HG03060 (cell line): ENCODE measurements around the gene TBC1D19.
"Not testable (repeated sequence)": the region's sequence is repeated elsewhere in the genome, so short reads cannot be mapped to it uniquely, and the experiment has no call there.

ENCODE experiments used
- ATAC-seq: cut with Tn5 transposase; IDR thresholded peaks from one replicate; pipeline ENCODE4 v1.9.1; 2021; ENCODE audit warnings: low read depth, moderate number of reproducible peaks; ENCODE audit not compliant: unreplicated experiment

Gene TBC1D19

DNA sequence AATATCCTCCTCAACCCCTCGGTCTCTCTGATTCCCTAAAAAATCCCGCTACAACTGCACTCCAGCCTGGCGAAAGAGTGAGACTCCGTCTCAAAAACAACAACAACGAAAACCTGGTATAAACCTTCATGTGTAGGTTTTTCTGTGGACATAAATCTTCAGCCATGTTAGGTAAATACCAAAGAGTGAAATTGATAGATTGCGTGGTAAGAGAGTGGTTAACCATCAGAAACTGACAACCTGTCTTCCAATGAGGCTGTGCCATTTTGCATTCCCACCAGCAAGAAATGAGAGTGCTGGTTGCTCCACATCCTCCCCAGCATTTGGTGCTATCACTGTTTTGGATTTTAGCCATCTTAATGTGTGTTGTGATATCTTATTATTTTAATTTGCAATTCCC lies 10.9 kb downstream of the TBC1D19 start:
- no peak for ATAC-seq

DNA sequence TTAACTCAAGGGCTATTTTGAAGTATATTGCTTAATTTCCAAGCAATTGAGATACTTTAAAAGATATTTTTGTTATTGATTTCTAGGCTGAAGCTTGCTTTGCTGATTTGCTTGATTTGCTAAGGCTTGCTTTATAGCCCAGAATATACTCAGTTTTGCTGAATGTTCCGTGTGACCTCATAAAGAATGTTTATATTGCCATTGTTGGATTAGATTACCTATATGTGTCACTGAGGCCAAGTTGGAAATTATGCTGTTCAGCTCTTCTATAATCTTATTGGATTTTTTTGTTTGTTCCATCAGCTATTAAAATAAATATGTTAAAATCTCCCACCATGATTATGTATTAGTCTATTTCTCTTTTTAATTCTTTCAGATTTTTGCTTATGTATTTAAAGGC lies 13.0 kb downstream of the TBC1D19 start:
- no peak for ATAC-seq

DNA sequence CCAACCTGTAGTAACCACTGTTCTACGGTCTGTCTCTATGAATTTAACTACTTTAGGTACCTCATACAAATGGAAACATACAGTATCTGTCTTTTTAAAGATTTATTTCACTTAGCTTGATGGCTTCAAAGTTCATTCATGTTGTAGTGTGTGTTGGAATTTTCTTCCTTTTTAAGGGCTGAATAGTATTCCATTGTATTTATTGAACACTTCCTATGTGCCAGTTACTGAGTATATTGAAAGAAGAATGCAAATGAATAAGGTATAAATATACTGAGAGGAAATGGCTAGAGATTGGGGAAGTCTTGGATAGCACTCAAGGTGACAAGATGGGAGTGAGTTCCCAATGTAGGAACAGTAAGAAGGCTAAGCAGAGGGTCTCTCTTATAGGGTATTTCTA lies 17.3 kb downstream of the TBC1D19 start:
- ATAC-seq = no peak

DNA sequence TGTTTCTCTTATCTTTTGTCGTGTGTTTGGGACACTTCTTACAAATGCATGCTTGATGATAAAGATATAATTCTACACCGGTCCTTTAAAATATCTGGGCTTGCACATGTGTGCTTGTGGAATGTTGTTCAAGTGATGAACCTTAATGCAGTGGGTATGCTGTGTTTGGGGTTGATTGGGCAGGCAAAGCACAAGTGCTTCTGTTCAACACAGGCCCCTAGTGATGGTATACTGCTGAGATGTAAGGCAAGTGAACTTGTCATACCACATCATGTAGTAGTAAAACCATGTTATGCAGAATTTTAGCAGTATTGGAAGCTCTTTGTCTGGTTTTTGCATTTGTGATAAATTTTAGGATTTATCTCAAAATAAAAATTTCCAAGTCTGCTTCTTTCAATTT lies 23.9 kb downstream of the TBC1D19 start:
- ATAC-seq = no peak

DNA sequence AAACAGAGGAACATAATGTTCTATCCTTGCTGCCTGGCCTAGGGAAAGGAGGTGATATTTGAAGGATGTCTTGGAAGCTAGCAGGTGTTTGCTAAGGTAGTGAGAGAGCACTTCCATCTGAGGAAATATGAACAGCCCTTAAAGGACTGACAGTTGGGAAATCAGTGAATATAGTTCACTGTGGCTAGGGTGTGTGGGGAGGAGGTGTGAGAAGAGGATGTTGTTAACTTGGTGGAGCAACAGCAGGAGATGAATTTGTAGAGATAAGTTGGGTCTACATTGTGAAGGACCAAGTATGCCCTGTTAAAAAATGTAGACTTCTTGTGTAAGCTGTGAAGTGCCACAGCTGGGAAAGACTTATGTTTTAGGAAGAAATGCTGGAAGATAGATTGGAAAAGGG lies 25.5 kb downstream of the TBC1D19 start:
- ATAC-seq = no peak

DNA sequence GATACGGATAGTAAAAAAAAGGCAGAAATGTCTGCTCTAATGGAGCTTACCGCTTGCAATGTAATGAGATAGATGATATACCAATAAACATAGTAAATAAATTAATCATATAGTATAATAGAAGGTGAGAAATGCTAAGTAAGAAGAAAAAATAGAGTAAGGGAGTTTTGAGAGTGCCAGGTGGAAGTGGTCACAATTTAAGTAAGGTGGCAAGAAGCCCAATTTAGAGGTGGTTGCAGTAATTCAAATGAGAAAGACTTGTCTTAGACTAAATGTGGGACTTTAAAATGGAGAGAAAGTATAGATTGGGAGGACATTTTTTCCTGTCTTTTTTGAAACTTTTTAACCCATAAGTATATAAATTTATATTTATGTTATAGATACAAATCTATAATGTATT lies 26.0 kb downstream of the TBC1D19 start:
- ATAC-seq = no peak

DNA sequence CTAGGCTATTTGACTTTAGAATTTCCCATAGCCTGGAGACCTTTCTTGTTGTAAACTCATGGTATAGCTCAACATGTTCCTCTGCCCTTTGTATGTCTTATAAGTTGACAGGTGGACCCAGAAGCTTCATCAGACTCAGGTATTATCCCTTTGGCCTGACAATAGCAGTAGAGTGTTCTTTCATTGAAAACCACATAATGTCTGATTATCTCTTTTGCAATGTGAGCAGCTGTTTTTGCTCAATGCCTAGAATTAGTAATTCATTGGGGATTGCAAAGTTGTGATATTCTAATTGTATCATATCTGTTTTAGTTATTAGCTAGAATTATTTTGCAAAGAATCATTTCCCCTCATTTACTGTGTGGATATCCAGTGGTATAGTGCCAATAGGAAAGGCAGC lies 27.5 kb downstream of the TBC1D19 start:
- no peak for ATAC-seq

DNA sequence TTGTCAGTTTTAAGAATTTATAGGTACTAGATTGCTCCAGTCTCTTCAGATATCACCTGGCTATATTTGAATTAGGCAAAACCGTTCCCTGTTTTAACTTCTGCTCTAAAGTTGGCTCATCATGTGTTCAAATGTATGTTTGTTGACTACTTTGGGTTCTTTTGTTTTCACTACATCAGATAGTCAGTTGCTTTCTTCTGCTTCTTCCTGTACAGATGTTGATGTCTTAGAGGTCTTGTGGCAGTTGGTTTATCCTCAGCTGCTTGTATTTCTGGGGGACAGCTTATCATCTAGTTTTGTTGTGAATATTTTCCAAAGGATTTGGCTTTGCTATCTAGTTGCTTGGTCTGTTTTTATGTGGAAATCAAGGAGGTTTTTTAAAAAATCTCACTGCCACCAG lies 28.0 kb downstream of the TBC1D19 start:
- no peak for ATAC-seq

DNA sequence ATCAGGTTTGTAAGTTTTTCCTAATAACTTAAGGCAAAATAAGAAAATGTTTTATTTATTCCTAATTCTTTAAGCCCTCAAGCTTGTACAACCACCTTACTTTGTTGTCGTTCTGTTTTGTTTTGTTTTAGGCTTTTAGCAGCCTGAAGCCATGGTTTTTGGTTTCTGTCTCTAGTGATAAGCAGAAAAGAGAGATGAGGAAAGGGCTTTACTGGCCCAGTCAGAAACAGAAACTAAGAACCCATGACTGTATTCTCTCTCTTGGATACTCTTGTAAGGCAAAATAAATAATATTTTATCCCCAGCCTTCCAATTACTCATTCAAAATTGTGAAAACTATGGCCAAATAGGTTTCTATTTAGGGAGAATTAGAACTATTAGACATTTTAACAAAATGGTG lies 29.4 kb downstream of the TBC1D19 start:
- no peak for ATAC-seq

DNA sequence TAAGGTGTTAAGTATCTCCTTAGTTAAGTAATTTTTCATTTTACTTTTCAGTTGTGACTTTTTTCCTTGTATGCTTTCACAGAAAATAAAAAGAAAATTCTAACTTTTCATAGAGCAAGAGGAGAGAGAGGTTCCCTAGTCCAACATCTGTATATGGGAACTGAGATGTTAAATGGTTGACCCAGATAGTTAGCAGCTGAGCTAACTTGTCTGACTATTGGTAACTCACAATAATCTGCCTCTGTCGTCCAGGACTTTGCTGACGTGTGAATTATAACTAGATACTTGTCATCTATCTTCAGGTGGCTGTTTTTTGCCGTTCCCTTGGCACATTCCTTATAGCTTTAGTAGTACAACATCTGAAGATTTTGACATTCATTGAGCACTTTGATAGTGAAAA lies 29.9 kb downstream of the TBC1D19 start:
- ATAC-seq = no peak

DNA sequence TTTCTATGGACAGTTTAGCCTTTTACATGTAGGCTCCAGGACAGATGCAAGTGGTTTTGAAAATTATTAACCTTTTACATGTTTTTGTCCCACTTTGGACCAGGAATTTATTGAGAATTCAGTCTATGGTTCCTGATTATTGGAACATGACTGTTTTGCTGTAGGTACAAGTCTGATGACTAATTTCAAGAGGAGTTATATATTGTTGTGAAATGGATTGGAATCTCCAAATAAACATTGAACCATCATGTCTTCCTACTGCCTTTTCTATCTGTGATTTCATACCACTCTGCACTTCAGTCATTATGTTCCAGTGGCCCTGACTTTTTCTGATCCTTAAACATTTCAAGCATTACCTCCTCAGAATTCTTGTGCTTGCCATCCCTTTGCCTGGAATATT lies 35.9 kb downstream of the TBC1D19 start:
- no peak for ATAC-seq

DNA sequence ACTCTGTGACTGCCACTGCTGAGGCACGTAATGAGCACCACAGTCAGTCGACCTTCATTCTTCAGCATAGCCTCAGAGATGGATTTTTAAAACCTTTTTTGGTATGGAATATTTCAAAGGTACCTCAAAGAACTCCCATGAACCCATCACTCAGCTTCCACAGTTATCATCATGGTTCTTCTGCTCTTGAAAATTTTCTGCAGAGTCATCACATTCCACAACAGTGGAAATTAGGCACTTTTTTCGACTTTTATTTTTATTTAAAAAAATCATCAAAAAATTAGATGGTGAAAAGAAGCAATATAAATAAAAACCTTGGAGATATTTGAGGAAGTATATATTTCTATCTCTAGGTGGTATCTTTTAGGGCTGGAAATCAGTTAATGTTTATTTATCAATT lies 37.5 kb downstream of the TBC1D19 start:
- no peak for ATAC-seq

DNA sequence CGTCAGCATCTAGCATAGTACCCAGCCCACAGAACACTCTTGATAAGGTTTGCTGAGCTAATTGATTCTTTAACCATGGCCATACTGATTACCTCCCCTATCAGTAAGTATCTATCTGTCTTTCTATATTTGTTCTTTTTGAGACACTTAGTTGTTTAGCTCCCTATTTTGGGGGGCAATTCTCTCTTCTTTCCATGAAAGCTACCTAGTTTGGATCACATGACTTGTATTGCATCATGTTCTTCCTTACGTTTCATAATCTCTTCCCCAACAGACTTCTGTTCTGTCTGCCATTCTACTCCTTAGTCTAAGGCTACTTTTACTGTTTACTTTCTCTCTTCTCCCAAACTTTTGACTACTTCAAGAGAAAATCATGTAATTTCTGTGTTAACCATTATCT lies 39.0 kb downstream of the TBC1D19 start:
- ATAC-seq = no peak

DNA sequence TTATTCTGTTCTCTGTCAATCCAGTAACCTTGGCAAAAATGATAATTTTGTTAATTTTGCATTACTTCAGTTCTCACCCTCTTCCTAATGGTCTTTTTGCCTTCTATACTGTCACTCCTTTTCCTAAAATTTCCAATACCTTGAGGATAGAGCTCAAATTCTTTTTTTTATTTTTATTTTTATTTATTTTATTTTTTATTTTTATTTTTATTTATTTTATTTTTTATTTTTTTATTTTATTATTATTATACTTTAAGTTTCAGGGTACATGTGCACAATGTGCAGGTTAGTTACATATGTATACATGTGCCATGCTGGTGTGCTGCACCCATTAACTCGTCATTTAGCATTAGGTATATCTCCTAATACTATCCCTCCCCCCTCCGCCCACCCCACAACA lies 42.8 kb downstream of the TBC1D19 start:
- not testable (repeated sequence) for ATAC-seq

DNA sequence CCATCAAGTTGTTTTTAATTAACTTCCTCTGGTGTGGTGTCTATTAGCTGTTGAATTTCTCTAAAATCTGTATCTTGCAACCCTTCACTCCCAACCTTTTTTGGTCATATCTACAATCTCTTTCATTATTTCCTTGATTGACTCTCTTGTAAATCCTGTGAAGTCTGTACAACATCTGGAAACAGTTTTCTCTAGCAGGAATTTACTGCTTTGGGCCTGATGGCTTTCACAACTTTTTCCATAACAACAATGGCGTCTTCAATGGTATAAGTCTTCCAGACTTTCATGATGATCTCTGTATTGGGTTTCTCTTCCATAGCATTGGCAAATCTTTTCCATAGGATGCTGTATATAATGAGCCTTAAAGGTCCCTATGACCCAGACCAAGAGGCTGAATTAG lies 49.0 kb downstream of the TBC1D19 start:
- ATAC-seq = no peak

DNA sequence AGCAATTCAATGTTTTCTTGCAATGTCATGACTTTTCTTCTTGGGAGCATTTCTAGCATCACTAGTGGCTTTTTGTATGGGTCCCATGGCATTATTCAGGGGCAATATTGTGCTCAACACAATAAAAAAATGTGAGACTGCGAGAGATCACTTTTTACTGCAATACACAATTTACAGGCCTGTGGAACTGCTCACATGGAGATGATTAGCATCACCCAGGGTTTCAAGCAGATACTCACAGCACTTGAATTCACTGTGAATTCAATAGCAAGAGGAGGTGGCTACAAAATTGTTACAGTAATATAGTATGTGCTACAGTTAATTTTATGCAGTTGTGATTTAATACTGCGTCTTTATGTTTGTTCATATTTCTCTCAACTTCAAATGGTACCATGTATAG lies 50.4 kb downstream of the TBC1D19 start:
- no peak for ATAC-seq

DNA sequence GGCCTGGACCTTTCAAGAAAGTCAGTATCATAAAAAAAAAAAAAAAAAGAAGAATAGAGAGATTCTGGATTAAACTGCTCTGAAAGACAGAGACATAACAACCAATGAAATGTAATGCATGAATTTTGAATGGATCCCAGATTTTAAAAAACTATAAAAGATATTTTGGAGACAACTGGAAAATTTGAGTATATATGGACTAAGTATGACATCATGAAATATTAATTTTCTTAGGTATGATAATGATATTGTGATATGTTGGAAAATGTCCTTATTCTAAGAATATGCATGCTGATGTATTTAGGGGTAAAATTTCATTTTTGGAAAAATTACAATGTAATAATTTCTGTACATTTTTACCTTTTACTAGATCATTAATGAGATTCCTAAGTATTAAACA lies 52.6 kb downstream of the TBC1D19 start:
- no peak for ATAC-seq

DNA sequence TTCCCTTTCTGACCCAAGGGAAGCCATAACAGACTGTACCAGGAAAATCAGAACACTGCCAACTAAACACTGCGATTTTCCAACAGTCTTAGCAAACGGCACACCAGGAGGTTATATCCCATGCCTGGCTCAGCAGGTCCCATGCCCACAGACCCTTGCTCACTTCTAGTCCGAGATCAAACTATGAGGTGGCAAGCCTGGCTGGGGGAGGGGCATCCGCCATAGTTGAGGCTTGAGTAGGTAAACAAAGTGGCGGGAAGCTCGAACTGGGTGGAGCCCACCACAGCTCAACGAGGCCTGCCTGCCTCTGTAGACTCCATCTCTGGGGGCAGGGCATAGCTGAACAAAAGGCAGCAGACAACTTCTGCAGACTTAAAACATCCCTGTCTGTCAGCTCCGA lies 56.8 kb downstream of the TBC1D19 start:
- ATAC-seq = not testable (repeated sequence)

DNA sequence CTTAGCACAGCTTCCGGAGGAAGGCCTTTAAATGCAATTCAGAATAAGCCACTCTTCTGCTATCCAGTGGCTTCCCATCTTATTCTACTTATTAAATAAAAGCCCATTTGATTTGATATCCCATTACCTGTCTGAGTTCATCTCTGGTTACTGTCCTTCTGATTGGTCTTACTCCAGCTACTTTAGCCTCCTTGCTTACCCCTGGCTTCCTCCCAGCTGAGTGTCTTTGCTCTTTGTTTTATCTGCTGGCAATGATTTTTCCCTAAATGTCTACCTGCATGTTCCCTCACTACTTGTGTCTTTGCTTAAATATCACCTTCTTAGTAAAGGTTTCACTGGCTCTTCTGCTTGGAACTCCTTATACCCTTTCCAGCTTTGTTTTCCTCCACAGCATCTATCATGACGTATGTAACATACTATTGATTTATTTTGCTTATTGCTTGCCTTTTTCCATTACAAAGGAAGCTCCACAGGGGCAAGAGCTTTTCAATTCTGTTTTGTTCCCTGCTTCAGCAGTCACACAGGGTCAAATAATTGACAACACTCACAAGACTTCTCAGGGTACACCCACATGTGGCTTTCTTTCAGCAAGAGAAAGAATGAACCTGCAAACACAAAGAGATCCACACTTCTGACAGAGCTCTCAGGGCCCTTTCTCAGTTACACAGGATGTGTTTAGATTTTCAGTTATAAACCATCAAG lies 63.8 kb downstream of the TBC1D19 start:
- ATAC-seq = no peak

DNA sequence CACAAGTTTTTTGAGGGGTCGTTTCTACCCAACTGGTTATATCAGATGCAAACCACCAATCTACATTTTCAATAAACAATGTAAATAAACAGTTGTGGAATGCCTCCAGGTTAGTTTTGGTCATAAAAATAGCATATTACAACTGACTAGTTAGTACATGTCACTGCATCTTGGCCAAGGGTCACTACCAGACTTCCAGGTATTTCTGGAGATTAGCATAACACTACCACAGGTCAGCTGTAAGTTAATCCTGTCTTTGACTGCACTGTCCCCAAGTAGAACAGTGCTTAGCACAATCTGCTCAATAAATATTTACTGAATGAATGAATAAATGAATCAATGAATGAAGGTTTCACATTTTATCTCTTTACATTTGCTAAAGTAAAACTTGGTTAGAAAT lies 64.4 kb downstream of the TBC1D19 start:
- no peak for ATAC-seq

DNA sequence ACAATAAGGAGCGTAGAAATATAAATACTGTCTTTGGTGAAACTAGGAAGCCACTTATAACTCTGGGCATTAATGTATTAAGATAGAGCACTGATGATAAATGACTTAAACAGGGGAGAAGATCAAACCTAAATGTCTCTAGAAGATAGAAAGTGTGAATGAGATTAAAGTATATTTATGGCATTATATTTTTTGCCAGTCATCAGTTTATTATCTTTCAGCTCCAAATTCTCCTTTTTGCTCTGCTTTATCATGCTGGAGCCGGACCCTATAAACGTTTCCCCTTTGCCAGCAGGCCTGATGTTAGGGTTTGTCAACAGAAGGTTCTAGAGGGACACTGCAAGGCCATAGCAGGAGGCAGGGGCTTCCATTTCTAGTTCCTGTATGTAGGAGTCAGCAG lies 76.4 kb downstream of the TBC1D19 start:
- no peak for ATAC-seq

DNA sequence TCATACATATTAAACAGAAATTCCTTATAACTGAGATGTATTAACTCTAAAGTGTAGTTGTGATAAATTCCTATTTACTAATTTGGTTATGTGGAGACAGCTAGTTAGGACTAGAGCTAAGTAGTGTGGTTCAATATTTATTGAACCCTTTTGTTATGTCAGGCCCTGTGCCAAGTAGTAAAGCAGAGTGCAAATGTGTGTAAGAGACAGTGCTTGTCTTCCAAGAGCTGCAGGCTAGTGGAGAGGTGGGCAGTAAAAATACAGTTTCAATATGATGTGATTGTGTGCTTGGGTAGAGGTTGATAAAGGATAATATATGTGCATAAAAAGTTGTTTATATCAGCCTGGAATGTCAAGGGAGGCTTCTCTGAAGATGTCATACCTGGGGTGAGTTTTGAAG lies 80.0 kb downstream of the TBC1D19 start:
- no peak for ATAC-seq

DNA sequence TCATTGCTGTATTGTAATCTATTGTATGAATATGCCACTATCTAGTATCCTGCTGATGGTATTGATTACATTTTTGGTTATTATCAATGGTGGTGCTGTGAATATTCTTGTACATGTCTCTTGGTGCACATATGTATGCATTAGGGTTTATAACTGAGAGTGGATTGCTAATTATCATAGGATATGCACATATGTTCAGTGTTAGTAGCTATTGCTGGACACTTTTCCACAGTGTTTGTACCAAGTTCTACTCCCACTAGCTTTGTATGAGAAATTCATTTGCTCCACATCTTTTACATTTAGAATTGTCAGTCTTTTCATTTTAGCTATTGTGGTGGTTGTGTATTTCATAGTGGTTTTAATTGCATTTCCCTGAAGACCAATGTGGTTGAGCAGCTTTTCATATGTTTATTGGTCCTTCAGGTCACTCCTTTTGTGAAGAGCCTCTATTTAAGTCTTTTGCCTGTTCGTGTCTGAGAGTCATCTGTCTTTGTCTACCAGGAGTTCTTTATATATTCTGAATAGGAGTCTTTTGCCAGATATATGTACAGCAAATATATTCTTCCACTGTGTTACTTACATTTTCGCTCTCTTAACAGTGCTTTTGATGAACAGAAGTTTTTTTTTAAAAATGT lies 87.1 kb downstream of the TBC1D19 start:
- no peak for ATAC-seq
